HUES6 (cell line): Measurements from ENCODE around the gene UBE2N.
A peak's percentile ranks its signal among the peaks of the same experiment; 100 is the strongest.

Source experiments
- H3K27ac ChIP-seq: 2 replicates; pipeline ENCODE4 v1.7.0; 2013; ENCODE audit warnings: low read depth, mild to moderate bottlenecking, low read length, inconsistent platforms
- H3K27me3 ChIP-seq: 2 replicates; pipeline ENCODE4 v1.6.1; 2013; ENCODE audit warnings: low read length; ENCODE audit not compliant: control insufficient read depth, insufficient read depth
- H3K36me3 ChIP-seq: 2 replicates; pipeline ENCODE4 v1.6.1; 2013; ENCODE audit warnings: low read length; ENCODE audit not compliant: control insufficient read depth, insufficient read depth
- H3K4me1 ChIP-seq: 2 replicates; pipeline ENCODE4 v1.6.1; 2013; ENCODE audit warnings: low read length; ENCODE audit not compliant: control insufficient read depth, insufficient read depth
- H3K4me3 ChIP-seq: 2 replicates; pipeline ENCODE4 v1.5.1; 2013; ENCODE audit warnings: low read depth, low read length
- H3K9ac ChIP-seq: one replicate; pipeline ENCODE4 v1.6.1; 2013; ENCODE audit warnings: mild to moderate bottlenecking, low read length
- H3K9me3 ChIP-seq: 2 replicates; pipeline ENCODE4 v1.6.1; 2013; ENCODE audit warnings: low read depth, low read length; ENCODE audit not compliant: control insufficient read depth, insufficient read depth

Gene UBE2N

GRCh38 chr12:93441617-93442410 lies at the start of gene UBE2N:
TSS of gene UBE2N (minus strand) at chr12:93441947. CDS start at chr12:93441884, 63 bp downstream.
- Histone ChIP-seq H3K4me1 (peaks cover 35% of the 10 kb centered on the region), H3K27me3 (no peaks in the 10 kb centered on the region), H3K4me3 (peak within 1 kb of the TSS; percentile 90), H3K9ac (peak within 1 kb of the TSS; percentile 99), H3K9me3 (no peaks in the 10 kb centered on the region), H3K27ac (peak within 1 kb of the TSS; percentile 99), H3K36me3 (no peaks in the 10 kb centered on the region)

GRCh38 chr12:93484315-93484981 lies 42.7 kb upstream of the UBE2N start:
- Histone ChIP-seq H3K27me3 (no peaks in the 10 kb centered on the region), H3K36me3 (peaks cover 92% of the 10 kb centered on the region), H3K27ac (no peak overlapping the region), H3K4me1 (no peaks in the 10 kb centered on the region), H3K9ac (no peak overlapping the region), H3K4me3 (no peak overlapping the region), H3K9me3 (no peaks in the 10 kb centered on the region)

DNA sequence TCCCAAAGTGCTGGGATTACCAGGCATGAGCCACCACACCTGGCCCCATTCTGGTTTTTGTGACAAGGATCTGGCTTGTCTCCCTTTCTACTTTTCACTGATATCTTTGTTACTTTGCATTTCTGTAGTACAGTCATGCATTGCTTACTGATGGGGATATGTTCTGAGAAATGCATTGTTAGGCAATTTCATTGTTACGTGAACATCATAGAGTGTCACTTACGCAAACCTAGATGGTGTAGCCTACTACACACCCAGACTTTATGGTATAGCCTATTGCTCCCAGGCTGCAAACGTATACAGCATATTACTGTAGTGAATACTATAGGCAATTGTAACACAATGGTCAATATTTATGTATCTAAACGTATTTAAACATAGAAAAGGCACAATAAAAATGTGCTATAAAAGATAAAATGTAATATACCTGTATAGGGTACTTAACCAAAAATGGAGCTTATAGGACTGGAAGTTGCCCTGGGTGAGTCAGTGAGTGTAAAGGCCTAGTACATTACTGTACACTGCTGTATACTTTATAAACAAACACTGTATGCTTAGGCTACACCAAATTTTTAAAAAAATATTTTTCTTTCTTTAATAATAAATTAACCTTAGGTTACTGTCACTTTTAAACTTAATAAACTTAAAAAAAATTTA lies 41.5 kb upstream of the UBE2N start:
- Histone ChIP-seq H3K4me1 (no peaks in the 10 kb centered on the region), H3K9ac (no peak overlapping the region), H3K9me3 (no peaks in the 10 kb centered on the region), H3K27me3 (no peaks in the 10 kb centered on the region), H3K4me3 (no peak overlapping the region), H3K27ac (no peak overlapping the region), H3K36me3 (peaks cover 90% of the 10 kb centered on the region)

DNA sequence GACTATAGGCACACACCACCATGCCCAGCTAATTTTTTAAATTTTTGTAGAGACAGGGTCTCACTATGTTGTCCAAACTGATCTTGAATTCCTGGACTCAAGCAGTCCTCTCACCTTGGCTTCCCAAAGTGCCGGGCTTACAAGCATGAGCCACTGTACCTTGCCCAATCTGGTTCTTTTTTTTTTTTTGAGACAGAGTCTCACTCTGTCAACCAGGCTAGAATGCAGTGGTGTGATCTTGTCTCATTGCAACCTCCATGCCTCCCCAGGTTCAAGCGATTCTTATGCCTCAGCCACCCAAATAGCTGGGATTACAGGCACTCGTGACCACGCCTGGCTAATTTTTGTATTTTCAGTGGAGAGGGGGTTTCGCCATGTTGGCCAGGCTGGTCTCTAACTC lies 41.0 kb upstream of the UBE2N start:
- Histone ChIP-seq H3K9me3 (no peaks in the 10 kb centered on the region), H3K4me1 (no peaks in the 10 kb centered on the region), H3K27ac (no peak overlapping the region), H3K4me3 (no peak overlapping the region), H3K27me3 (no peaks in the 10 kb centered on the region), H3K36me3 (peaks cover 90% of the 10 kb centered on the region), H3K9ac (no peak overlapping the region)

- H3K36me3 ChIP-seq = peaks cover 86% of the 10 kb centered on the region
- no peaks in the 10 kb centered on the region for H3K9me3 ChIP-seq
- no peak overlapping the region for H3K9ac ChIP-seq
- no peaks in the 10 kb centered on the region for H3K4me1 ChIP-seq
- no peaks in the 10 kb centered on the region for H3K27me3 ChIP-seq
- 0 out of 2 replicates have a peak overlapping the region, but pooled peaks have one; percentile 27 for H3K27ac ChIP-seq
- no peak overlapping the region for H3K4me3 ChIP-seq
Measured at GRCh38 chr12:93476555-93476954, 34.8 kb upstream of the UBE2N start.

GRCh38 chr12:93469386-93469785 lies 27.6 kb upstream of the UBE2N start:
- peaks cover 51% of the 10 kb centered on the region for H3K36me3 ChIP-seq
- H3K4me3 ChIP-seq = peak overlapping the region; percentile 98
- H3K9ac ChIP-seq = no peak overlapping the region
- peaks cover 5% of the 10 kb centered on the region; the same call in 1 of the 2 replicates for H3K4me1 ChIP-seq
- no peaks in the 10 kb centered on the region for H3K9me3 ChIP-seq
- H3K27me3 ChIP-seq = no peaks in the 10 kb centered on the region
- no peak overlapping the region for H3K27ac ChIP-seq

DNA sequence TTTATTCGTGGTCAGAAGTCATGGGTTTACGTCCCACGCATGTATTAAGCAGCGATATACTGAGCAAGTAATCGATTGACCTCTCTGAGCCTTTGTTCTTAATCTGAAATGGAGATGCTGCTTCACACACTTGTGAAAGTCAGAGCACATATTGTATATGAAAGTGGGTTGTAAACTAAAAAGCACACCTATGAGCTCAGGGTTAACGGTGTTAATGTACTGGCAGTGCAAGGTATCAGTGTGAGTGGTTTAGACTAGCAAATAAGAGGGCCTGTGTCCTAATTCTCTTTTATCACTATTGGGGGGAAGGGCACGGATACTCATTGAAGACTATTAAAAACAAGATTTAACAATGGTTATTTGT lies 26.2 kb upstream of the UBE2N start:
- Histone ChIP-seq H3K27me3 (no peaks in the 10 kb centered on the region), H3K9ac (peak overlapping the region; percentile 98), H3K9me3 (no peaks in the 10 kb centered on the region), H3K36me3 (peaks cover 41% of the 10 kb centered on the region), H3K4me3 (peak overlapping the region; percentile 98), H3K4me1 (peaks cover 5% of the 10 kb centered on the region; the same call in 1 of the 2 replicates), H3K27ac (peak overlapping the region; percentile 89)

GRCh38 chr12:93467351-93468007 lies 25.7 kb upstream of the UBE2N start, which contains the start of gene MRPL42:
TSS of gene MRPL42 (plus strand) at chr12:93467514. CDS start at chr12:93469286, 1,772 bp downstream.
- peak within 1 kb of the TSS; percentile 89 for H3K27ac ChIP-seq
- H3K36me3 ChIP-seq = peaks cover 36% of the 10 kb centered on the region
- peaks cover 5% of the 10 kb centered on the region; the same call in 1 of the 2 replicates for H3K4me1 ChIP-seq

DNA sequence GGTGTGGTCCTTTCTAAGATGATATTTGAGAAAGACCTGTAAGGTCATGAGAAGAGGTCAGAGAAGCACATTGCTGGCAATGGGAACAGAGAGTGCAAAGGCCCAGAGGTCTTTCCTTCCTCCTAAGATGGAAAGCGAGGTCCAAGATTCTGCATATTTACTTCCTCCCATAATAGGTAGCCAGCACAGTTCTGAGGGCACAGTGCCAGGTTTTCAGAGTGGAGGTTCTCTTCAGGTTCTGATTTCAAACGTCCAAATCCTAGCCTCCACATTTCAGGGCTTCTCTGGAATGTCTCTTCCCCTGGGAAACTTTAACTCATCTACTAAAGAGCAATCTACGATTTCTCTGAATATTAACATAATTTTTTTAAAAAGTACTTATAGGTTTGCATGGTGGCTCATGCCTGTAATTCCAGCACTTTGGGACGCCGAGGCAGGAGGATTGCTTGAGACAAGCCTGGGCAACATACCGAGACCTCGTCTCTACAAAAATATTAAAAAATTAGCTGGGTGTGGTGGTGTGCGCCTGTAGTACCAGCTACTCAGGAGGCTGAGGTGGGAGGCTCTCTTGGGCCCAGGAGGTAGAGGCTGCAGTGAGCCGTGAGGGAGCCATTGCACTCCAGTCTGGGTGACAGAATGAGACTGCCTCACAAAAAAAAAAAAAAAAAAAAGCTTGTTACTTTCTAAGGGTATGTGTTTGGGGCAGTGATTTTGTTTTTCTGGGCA lies 25.0 kb upstream of the UBE2N start:
- H3K4me1 ChIP-seq = peaks cover 5% of the 10 kb centered on the region; the same call in 1 of the 2 replicates
- no peak overlapping the region for H3K27ac ChIP-seq
- no peaks in the 10 kb centered on the region for H3K9me3 ChIP-seq
- H3K9ac ChIP-seq = peak overlapping the region; percentile 98
- no peaks in the 10 kb centered on the region for H3K27me3 ChIP-seq
- H3K36me3 ChIP-seq = peaks cover 29% of the 10 kb centered on the region
- H3K4me3 ChIP-seq = peak overlapping the region; percentile 98

More at GRCh38 chr12:93467351-93468007, 25.7 kb upstream of the UBE2N start, which contains the start of gene MRPL42:
- H3K9ac ChIP-seq = peak within 1 kb of the TSS; percentile 98
- H3K9me3 ChIP-seq = no peaks in the 10 kb centered on the region
- no peaks in the 10 kb centered on the region for H3K27me3 ChIP-seq
- H3K4me3 ChIP-seq = peak within 1 kb of the TSS; percentile 98

- Histone ChIP-seq H3K9ac (no peak overlapping the region), H3K27ac (no peak overlapping the region)
Measured at GRCh38 chr12:93465841-93466240, 24.1 kb upstream of the UBE2N start.

More at GRCh38 chr12:93465841-93466240, 24.1 kb upstream of the UBE2N start:
- Histone ChIP-seq H3K27me3 (no peaks in the 10 kb centered on the region), H3K36me3 (peaks cover 19% of the 10 kb centered on the region), H3K4me3 (no peak overlapping the region), H3K4me1 (peaks cover 5% of the 10 kb centered on the region; the same call in 1 of the 2 replicates), H3K9me3 (no peaks in the 10 kb centered on the region)
